Gastrocnemius medialis (tissue), 4 donors: ENCODE measurements around the gene KLHL41.

Experiments used
- POLR2A ChIP-seq, 2 donors: fragments of 450-650 bp; IDR thresholded peaks; one replicate each; pipeline ENCODE4 v1.6.1; 2017; ENCODE audit warnings: antibody characterized with exemption in 2 of 2, mild to moderate bottlenecking in 2 of 2, moderate library complexity in 2 of 2
- TF ChIP-seq, protein P1 (sequence below), 5 experiments: fragments of 450-650 bp in 3 of 5; fragments of 200-600 bp in 2 of 5; sonication (generic) in 2 of 5; IDR thresholded peaks in 4 of 5; conservative IDR thresholded peaks in 1 of 5; 1 replicate in 4 of 5; 2 replicates in 1 of 5; pipeline ENCODE4 v1.5.1; 2016 to 2019; ENCODE audit warnings: antibody characterized with exemption in 5 of 5, mild to moderate bottlenecking in 3 of 5, moderate library complexity in 3 of 5

DNA sequence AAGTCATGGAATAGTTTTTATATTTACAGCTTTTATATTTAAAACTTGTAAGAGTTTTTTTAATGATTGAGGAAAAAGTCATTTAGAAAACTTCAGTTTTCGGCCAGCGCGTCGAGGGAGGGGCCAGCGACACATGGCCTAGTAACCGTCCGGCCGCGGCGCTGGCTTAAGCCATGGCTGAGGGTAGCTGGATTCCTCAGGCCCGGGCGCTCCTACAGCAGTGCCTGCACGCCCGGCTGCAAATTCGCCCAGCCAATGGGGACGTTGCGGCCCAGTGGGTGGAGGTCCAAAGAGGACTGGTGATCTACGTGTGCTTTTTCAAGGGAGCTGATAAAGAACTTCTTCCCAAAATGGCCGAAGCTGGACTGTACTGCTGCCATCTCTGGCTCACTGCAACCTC, 4.9 kb upstream of the KLHL41 start:
- TF ChIP-seq, protein P1, sequence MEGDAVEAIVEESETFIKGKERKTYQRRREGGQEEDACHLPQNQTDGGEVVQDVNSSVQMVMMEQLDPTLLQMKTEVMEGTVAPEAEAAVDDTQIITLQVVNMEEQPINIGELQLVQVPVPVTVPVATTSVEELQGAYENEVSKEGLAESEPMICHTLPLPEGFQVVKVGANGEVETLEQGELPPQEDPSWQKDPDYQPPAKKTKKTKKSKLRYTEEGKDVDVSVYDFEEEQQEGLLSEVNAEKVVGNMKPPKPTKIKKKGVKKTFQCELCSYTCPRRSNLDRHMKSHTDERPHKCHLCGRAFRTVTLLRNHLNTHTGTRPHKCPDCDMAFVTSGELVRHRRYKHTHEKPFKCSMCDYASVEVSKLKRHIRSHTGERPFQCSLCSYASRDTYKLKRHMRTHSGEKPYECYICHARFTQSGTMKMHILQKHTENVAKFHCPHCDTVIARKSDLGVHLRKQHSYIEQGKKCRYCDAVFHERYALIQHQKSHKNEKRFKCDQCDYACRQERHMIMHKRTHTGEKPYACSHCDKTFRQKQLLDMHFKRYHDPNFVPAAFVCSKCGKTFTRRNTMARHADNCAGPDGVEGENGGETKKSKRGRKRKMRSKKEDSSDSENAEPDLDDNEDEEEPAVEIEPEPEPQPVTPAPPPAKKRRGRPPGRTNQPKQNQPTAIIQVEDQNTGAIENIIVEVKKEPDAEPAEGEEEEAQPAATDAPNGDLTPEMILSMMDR (IDR thresholded peaks at IDR 0.05 in 4 of 5, conservative IDR thresholded peaks at IDR 0.05 in 1 of 5), result no peak
- TF ChIP-seq POLR2A (IDR thresholded peaks at IDR 0.05), result no peak
